Measurements from ENCODE around the gene ITFG1.

GRCh38 chr16:47363761-47364160, 97.1 kb downstream of the ITFG1 start:
- TF ChIP-seq ZNF768 (tag by site-specific recombination; IDR thresholded peaks at IDR 0.05) (no peak), ZNF747 (tag by site-specific recombination; IDR thresholded peaks at IDR 0.05) (no peak), ZSCAN18 (tag by site-specific recombination; IDR thresholded peaks at IDR 0.05) (no peak), TSHZ1 (tag by site-specific recombination; IDR thresholded peaks at IDR 0.05; ENCODE audit: borderline replicate concordance) (no peak), ZNF585B (tag by site-specific recombination; IDR thresholded peaks at IDR 0.05) (no peak), CTCF (tag by site-specific recombination; IDR thresholded peaks at IDR 0.05) (no peak), REST (tag by site-specific recombination; IDR thresholded peaks at IDR 0.05) (no peak), ZNF658 (tag by site-specific recombination; IDR thresholded peaks at IDR 0.05) (no peak), ZNF776 (tag by site-specific recombination; IDR thresholded peaks at IDR 0.05; ENCODE audit: borderline replicate concordance) (no peak), KLF10 (tag by site-specific recombination; IDR thresholded peaks at IDR 0.05) (no peak), ZNF645 (tag by site-specific recombination; IDR thresholded peaks at IDR 0.05) (no peak), TCF7L2 (IDR thresholded peaks at IDR 0.05; ENCODE audit: borderline replicate concordance, low read depth, low read length) (no peak), ZNF792 (tag by site-specific recombination; IDR thresholded peaks at IDR 0.05) (no peak), ZNF274 (IDR thresholded peaks at IDR 0.05; ENCODE audit: low read length) (no peak), ZNF274 (tag by site-specific recombination; IDR thresholded peaks at IDR 0.05; ENCODE audit: borderline replicate concordance) (no peak)

Measured in HEK293 (cell line).